NCI-H460 (cell line): ENCODE results near the gene CASP2. TPM values are rescaled to one million over a fixed set of nuclear protein-coding genes. Genes with fewer than 3 reads are reported as not detected.

Source experiments
- DNase-seq: peaks from one replicate; pipeline ENCODE4 v3.0.0-alpha.2; 2016; ENCODE audit warnings: low read depth; ENCODE audit errors: extremely low read depth
- polyA plus RNA-seq: library from polyadenylated mRNA; depleted of rRNA; stranded (reverse); fragments of >200 nt; gene quantifications from 2 replicates; pipeline ENCODE4 v1.2.3, GENCODE V29; 2014; cell fraction: nucleus; rRNA removed
- total RNA-seq: library from RNA; depleted of rRNA; stranded (reverse); fragments of >200 nt; shearing (Covaris generic); gene quantifications from 2 replicates; pipeline ENCODE4 v1.2.3, GENCODE V29; 2014; rRNA removed

Gene CASP2
- 12.7 and 16.6 TPM in 2 replicates for total RNA-seq
- 13.1 and 25.8 TPM in 2 replicates for polyA plus RNA-seq

DNA sequence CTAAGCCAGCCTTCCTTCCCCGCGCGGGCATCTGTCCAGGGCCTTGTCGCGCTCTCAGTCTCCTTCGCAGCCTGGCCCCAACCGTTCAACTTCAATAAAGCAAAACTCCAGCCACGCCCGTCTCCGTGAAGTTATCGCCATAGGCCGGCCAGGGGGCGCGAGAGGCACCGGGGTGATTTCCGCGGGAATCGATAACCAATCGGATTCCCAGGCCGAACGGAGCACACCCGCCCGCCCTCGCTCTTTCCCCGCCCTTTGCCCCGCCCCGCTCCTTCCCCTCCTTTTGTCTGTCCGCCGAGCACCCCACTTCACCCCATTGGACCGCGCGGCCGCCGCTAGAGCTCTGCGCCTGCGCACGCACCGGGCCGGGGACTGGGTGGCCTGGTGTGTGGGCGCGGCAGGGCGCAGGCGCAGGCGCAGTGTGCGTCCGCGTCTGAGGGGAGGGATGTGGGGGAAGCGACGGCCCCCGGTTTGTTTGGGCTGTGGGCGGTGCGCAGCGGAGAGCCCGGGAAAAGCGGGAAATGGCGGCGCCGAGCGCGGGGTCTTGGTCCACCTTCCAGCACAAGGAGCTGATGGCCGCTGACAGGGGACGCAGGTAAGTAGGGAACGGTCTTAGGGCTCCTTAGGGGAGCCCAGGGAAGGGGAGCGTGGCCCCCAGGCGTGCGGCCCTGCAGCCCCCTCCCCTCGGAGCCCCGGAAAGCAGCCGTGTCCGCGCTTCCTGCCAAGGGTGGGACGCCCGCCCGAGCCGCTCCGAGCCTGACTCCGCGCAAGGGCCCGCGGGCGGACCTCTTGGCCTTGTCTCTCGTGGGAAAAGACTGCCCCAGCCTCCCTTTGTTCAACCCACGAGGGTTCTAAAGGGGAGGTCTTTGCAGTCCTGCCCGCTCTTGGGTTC is at the start of gene CASP2:
Gene CASP2, plus strand, starts transcription at position 417 of the 892 bp plus-strand sequence. Its CDS starts 105 bp downstream, at position 522.
- peak; percentile 97 for DNase-seq

DNA sequence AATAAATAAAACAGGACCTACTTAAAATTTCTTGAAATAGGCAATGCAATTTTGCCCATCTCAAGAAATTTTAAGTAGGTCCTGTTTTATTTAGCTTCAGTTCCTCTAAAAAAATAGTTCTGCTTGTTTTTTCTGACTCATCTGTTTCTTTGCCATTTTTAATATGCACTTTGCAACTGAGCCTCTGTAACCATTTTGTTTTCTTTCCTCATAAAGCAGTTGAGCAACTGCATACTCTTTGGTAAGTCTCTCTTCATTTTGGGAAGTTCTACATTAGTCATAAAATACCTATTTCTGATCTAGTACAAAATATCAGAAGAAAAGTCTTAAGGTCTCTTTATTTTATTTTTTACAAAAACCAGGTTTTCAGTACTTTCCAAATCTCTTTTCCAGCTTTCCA is 48.3 kb upstream of the CASP2 start:
- no peak for DNase-seq

DNA sequence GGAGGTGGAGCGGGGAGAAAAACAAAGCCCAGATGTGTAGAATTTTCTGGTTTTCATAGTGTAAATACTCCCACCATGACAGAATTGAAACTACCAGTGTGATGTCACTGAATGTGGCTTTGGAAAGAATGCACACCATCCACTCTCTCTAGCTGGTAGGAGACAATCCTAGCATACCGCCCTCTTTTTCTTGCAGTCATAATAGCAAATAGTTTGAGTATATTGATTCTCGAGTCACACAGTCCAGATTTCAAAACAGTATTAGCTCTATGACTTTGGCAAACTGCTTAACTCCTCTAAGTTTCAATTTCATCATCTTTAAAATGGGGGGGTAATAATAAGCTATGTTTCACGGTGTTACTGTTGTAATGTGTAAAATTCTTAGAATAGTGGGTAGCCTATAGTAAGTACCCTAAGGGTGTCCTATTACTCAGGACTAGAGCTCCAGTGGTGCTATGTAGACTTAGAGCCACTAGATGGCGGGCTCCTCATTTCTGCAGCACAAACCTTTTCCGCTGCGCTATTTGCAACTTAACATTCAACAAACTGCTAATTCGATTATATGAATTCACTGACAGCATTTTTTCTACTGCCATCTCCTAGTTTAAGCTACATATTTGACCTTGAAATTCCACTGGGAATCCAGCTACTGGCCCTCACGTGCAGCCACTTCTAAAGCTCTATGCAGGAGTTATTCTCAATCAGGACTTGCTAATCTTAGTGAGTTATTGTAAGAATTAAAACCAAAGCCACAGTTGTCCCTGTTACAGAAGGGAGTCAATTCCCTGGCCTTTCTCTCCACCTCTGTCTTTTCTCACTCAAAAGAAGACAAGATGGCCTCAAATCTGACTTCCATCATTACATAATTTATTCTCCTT is 47.6 kb upstream of the CASP2 start:
- peak; percentile 67 for DNase-seq

DNA sequence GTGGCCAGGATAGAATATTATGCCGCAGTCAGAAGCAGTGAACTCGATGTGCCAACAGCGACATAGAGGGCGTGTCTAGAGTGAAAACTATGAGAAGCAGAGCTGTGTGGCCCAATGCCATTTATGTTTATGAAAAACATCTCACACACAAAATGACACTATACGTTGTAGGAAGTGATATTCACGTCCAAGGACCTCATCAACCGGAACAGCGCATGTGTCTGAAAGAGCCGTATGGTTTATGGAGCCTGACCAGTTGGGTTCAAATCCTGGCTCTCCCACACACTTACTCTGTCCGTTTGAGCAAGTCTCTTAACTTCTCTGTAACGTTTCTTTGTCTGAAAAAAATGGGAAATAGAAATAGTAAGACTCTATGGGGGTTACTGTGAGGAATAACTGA is 45.8 kb upstream of the CASP2 start:
- DNase-seq: no peak

DNA sequence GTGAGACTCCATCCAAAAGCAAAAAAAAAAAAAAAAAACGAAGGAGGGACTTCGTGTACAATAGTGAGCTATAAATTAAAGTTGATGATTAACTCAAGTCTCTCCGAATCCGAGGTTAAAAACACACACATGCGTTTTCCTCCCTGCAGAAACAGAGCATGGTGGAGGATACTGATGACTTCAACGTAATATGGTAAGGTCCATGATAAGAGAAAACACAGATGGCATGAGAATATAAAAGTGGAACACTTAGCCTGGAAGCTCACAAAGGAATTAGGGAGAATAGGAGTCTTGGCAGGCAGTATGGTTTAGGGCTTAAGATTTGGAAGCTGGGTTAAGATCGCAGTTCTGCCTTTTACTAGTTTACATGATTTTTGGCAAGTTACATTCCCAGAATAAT is 45.0 kb upstream of the CASP2 start:
- no peak for DNase-seq

DNA sequence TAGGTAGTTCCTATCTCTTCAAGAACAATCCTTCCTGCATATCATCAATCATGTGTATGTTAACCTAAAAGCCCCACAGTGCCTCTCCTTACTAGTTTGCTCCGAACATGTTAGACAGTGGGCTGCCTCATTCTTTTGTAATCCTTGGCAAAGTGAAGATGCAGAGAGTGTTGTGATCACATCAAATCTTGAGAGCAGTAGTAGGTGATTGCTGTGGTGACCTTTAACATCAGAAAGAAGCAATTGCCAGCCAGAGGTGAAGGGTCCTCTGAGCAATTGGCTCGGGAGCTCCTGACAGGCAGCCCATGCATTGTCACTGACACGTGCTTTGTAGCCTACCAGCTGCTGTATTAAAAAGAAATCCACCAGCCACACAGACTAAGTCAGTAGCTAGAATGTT is 44.5 kb upstream of the CASP2 start:
- no peak for DNase-seq

DNA sequence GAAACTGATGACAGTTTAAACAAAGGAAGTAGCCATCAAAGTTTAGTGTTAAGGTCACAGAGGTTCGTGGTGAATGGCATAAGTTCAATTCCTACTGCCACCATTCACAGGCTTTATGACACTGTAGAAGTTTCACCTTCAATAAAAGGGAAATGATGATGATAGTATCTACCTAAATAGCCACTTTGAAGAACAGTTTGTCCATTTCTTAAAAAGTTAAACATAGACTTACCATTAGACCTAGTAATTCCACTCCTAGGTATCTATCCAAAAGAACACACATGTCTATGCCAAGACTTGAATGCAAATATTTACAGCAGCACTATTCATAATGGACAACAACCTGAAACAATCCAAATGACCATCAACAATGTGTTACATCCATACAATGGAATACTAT is 43.8 kb upstream of the CASP2 start:
- no peak for DNase-seq

DNA sequence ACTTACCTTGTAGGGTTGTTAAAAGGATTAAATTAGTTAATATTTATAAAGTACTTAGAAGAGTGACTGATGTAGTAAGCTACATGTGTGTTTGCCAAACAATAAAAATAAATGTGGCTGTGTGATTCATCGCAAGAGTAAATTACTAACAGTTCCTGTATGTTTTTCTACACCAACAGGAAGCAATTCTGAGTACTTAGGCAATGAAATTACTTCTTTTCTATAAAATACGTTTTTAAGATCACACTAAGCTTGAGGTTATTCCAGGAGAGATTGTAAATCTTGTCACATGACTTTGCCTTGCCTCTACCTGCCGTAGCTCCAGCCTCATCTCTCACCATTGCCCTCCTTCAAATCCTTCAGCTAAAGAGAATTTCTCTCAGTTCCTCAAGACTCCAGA is 43.0 kb upstream of the CASP2 start:
- no peak for DNase-seq

DNA sequence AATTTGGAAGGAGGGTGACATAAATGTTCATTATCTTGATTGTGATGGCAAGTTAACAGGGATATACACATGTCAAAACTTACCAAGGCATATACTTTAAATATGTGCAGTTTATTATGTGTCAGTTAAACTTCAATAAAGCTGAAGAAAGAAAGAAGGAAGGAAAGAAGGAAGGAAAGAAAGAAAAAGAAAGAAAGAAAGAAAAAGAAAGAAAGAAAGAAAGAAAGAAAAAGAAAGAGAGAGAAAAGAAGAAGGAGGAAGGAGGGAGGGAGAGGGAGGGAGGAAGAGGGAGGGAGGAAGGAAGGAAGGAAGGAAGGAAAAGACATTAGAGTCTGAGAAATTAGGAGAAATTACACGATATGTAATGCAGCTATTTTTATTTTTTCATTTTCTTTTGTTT is 40.8 kb upstream of the CASP2 start:
- DNase-seq: no peak

DNA sequence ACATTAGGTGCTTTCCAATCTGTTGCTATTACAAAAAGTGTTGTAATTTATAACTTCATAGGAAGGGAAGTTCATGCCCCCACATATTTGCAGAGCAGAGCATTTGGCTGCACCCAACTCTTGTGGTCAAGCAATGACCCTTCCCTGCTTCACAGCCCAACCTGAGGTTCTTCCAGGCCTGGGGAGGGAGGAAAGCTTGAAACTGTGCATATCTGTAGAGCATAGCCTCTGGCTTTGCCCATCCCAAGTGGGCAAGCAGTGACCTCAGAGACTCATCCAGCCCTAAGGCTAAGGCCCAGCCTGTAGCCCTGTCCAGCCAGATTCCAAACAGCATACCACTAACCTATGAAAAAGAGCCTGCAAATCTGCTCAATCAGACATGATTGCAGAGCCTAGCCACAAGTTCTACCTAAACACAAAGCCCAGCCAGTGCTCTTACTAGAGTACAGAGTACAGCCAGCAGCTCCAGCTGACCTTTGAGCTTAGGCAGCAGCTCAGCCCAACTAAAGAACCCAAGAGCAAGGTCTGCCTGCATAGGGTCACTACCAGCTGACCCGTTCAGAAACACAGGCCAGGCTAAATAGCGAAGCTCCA is 39.3 kb upstream of the CASP2 start:
- DNase-seq: no peak

DNA sequence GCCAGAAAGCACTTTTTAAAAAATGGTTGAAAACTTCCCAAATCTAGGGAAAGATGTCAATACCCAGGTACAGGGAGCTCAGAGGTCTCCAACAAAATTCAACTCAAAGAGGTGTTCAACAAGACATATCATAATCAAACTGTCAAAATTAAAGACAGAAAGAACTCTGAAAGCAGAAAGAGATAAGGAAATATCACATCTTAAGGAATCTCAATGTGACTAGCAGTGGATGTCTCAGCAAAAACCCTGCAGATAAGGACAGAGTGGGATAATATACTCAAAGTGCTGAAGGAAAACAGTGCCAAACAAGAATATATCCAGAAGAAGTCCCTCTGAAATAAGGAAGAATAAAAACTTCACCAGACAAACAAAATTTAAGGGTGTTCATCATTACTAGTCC is 38.0 kb upstream of the CASP2 start:
- DNase-seq: no peak

DNA sequence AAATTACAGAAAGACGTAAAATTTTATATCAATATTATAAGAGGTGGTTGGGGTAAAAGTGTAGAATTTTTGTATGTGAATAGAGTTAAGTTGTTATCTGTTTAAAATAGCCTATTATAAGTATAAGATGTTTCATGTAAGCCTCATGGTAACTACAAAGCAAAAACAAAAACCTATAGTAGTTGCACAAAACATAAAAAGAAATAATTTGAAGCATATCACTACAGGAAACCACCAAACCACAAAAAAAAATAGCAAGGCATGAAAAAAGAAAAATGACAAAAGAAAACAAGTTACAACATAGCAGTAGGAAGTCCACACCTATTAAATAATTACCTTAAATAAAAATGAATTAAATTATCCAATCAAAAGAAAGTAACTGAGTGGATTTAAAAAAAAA is 37.3 kb upstream of the CASP2 start:
- no peak for DNase-seq

DNA sequence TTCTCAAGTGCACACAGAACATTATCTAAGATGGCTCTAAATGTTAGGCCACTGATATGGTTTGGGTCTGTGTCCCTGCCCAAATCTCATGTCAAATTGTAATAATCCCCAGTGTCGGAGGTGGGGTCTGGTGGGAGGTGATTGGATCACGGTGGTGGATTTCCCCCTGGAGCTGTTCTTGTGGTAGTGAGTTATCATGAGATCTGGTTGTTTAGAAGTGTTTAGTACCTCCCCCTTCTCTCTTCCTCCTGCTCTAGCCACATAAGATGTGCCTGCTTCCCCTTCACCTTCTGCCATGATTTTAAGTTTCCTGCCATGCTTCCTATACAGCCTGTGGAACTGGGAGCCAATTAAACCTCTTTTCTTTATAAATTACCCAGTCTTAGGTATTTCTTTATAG is 36.1 kb upstream of the CASP2 start:
- no peak for DNase-seq

DNA sequence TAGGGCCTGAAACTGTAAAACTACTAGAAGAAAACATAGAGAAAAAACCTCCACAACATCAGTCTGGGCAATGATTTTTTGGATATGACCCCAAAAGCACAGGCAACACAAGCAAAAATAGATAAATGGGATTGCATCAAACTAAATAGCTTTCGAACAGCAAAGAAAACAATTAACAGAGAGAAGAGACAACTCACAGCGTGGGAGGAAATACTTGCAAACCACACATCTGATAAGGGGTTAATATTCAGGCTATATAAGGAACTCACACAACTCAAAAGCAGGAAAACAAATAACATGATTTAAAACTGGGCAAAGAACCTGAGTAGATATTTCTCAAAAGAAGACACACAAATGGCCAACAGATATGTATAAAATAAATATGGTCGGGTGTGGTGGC is 32.6 kb upstream of the CASP2 start:
- no peak for DNase-seq

DNA sequence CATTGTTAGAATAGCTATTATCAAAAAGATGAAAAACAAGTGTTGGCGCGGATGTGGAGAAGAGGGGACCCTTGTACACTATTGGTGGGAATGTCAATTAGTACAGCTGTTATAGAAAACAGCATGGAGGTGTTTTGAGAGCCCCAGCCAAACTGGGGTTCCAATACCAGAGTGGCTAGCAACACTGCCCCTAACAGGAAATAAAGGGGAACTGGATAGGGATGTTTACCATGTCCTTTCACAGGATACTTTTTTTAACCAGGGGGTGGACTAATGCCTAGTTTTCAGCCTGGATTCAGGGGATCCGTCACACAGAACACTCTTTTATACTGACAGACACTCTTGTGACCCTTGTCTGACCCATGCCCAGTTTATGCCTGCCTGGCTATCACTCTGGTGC is 31.8 kb upstream of the CASP2 start:
- no peak for DNase-seq

DNA sequence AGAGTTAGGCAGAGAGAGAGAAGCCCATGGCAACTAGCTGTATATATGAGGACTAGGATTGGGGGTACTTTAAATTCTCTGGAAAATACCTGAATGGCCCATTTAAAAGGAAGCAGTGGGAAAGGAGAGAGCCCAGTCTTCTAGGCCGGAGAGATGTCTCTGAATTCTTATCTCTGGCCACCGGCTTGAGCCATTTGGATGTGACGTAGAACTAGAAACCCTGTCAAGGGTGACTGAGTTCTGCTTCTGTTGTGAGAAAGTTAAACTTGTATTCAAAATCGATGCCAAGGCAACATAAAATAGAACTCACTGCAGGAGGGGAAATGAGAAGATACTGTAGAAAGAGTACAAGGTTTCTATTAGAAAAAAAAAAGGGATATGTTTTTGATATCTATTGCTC is 31.2 kb upstream of the CASP2 start:
- no peak for DNase-seq

DNA sequence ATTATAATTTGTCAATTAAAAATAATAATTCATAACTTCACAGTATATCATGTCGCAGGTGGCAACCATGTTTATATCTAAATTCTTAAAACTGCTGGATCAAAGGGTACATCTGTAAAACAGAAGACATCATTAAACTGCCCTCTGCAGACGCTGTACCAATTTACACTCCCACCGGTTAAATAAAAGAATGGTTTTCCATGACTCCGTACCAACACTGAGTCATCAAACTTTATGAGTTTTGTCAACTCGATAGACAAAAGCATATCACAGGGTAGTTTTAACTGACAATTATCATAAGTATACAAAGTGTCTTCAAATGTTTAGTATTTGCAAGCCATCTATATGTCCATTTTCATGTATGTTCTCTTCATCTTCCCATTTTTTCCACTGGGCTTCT is 30.6 kb upstream of the CASP2 start:
- no peak for DNase-seq

DNA sequence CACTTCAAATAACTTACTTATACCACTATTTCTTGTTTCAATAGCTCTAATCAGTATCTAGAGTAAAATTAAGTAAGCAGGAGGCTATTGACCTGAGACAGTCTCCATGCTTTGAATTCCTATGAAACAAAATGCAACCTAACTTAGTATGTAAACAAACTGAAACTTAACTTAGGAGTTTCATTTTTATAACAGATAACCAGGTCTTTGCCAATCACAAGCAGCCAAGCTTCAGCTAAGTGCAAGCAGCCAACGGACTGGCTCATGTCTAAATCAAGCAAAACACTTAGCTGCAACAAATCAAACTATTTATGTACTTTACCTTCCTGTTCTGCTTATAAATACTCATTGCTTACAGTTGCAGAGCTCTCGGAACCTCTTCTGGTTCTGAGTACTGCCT is 29.3 kb upstream of the CASP2 start:
- no peak for DNase-seq

DNA sequence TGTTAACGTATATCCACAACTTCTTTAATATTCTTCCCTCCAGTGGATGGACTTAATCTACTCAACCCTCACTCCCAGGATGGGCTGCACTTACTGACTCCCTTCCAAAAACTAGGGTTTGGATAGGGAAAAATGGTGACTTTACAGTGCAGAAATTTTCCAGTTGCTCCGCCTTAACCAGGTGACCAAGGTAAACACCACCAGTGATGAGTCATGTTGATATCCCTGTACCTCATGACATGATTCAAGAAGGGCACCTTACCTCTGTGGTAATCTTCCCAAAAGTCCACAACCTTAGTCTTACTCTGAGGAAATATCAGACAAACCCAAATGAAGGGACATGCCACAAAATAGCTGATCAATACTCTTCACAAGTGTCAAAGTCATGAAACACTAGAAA is 28.4 kb upstream of the CASP2 start:
- no peak for DNase-seq

DNA sequence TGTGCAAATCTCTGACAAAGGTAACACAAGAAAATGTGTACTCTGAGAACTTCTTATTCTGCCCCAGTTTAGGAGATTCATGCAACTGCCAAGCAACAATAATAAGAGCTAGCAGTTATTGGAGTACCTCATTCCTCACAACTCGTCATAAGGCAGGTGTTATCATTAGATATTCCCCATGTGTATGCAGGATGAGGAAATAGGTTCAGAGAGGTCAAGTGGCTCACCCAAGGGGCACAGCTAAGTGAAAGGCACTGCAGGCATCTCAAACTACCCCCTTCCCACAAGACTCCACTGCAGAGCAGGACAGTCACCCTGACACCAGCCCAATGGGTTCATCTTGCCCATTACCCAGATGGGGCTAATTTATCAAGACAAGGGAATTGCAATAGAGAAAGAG is 26.2 kb upstream of the CASP2 start:
- DNase-seq: no peak
